ENCODE data around the gene IRF9.

Gene IRF9

DNA sequence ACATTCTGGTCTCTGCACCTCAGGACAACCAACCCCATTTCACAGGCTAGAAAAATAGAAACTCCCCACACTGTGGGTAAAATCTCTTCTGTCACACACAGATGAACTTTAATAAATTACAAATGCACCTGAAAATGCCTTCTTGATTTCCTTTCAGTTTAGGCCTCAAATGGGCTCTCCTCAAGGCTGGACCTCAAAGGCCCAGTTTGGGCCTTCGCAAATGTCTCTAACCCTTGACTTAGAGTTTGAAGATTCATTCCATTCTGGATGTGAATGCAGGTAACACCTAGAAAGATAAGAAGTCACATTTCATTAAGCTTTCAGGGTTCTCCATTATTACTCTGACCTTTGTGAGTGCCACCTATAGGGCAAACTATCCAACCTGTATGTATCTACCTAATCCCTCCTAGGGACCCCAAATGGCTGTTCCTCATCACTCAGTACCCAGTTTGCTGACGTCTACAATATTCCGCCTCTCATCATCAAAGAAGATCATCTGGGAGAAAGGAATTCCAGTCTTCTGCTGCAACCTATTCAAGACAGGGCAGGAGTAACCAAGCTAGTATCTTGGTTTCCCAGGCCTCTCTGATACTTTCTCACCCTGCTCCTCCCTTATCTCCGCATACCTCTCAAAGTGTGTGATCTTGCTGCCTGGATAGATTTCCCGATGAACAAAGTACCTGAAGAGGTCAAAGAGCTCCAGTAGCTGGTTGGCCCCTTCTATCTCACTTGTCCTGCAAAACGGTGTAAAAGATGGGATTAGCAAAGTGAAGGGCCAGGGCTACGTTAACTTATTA lies 53.0 kb downstream of the IRF9 start:
- no peak for DNase-seq

GRCh38 chr14:24215495-24216344 lies 54.7 kb downstream of the IRF9 start, which contains the start of gene MDP1:
TSS of gene MDP1 (minus strand) at chr14:24216066. CDS start at chr14:24215955, 111 bp downstream.
- peak; percentile 20 to 89 (median 73) for DNase-seq
